HG03378 (cell line): ENCODE data around the gene C1orf167.

Experiments
- ATAC-seq: cut with Tn5 transposase; IDR thresholded peaks from one replicate; pipeline ENCODE4 v1.9.1; 2021; ENCODE audit warnings: mild to moderate bottlenecking, moderate library complexity; ENCODE audit not compliant: unreplicated experiment

C1orf167 gene

GRCh38 chr1:11735854-11736745 lies 25.9 kb upstream of the C1orf167 start, which contains the start of gene AGTRAP:
Gene AGTRAP, plus strand, starts transcription at chr1:11736136. Its CDS starts 73 bp downstream, at chr1:11736209.
- ATAC-seq: no peak

GRCh38 chr1:11736746-11737639 lies 25.0 kb upstream of the C1orf167 start:
- ATAC-seq: no peak

- ATAC-seq: no peak
Observed at GRCh38 chr1:11738096-11738495, 23.9 kb upstream of the C1orf167 start.

GRCh38 chr1:11738783-11739182 lies 23.2 kb upstream of the C1orf167 start:
- no peak for ATAC-seq

- no peak for ATAC-seq
Observed at GRCh38 chr1:11740258-11741192, 21.5 kb upstream of the C1orf167 start.

- no peak for ATAC-seq
Observed at GRCh38 chr1:11741482-11741881, 20.5 kb upstream of the C1orf167 start.

GRCh38 chr1:11741919-11742558 lies 20.0 kb upstream of the C1orf167 start:
- no peak for ATAC-seq

GRCh38 chr1:11744287-11744686 lies 17.7 kb upstream of the C1orf167 start:
- ATAC-seq: no peak

- no peak for ATAC-seq
Observed at GRCh38 chr1:11746092-11746491, 15.9 kb upstream of the C1orf167 start.

- ATAC-seq: no peak
Observed at GRCh38 chr1:11746795-11747487, 15.1 kb upstream of the C1orf167 start.

GRCh38 chr1:11748294-11749202 lies 13.4 kb upstream of the C1orf167 start:
- no peak for ATAC-seq

GRCh38 chr1:11749203-11749689 lies 12.7 kb upstream of the C1orf167 start:
- ATAC-seq: no peak

- ATAC-seq: no peak
Observed at GRCh38 chr1:11749996-11750395, 12.0 kb upstream of the C1orf167 start.

- ATAC-seq: no peak
Observed at GRCh38 chr1:11751087-11751486, 10.9 kb upstream of the C1orf167 start.

GRCh38 chr1:11752359-11753088 lies 9.5 kb upstream of the C1orf167 start:
- ATAC-seq: no peak

GRCh38 chr1:11753555-11754208 lies 8.3 kb upstream of the C1orf167 start:
- ATAC-seq: no peak

GRCh38 chr1:11757047-11757446 lies 4.9 kb upstream of the C1orf167 start:
- ATAC-seq: no peak
